T-helper 2 cell (primary cell): ENCODE results near the gene ANKRD2.
A peak's percentile ranks its signal among the peaks of the same experiment; 100 is the strongest.

ENCODE experiments used
- DNase-seq, 5 experiments: peaks; one replicate each; pipeline versions ENCODE4 v3.0.0 to v3.0.0-alpha.2; 2012 to 2022

ANKRD2 gene

GRCh38 chr10:97597778-97598177, 25.2 kb downstream of the ANKRD2 start:
- DNase-seq: no peak

GRCh38 chr10:97598407-97599271, 26.1 kb downstream of the ANKRD2 start:
- DNase-seq: no peak

- DNase-seq: no peak
These were observed 26.7 kb downstream of the ANKRD2 start for GRCh38 chr10:97599272-97599619.

- no peak for DNase-seq
These were observed 28.0 kb downstream of the ANKRD2 start for GRCh38 chr10:97600616-97601015.

- no peak for DNase-seq
These were observed 29.0 kb downstream of the ANKRD2 start for GRCh38 chr10:97601268-97602215.

GRCh38 chr10:97607095-97607636, 34.6 kb downstream of the ANKRD2 start:
- DNase-seq: no peak

GRCh38 chr10:97608991-97609561, 36.5 kb downstream of the ANKRD2 start:
- DNase-seq: no peak

- no peak for DNase-seq
These were observed 38.9 kb downstream of the ANKRD2 start for GRCh38 chr10:97611473-97611872.

- DNase-seq: peak in 1 of 5 experiments; percentile 8
These were observed 39.8 kb downstream of the ANKRD2 start for GRCh38 chr10:97612386-97612785.

GRCh38 chr10:97618285-97618684, 45.7 kb downstream of the ANKRD2 start:
- no peak for DNase-seq

GRCh38 chr10:97618733-97619132, 46.2 kb downstream of the ANKRD2 start:
- DNase-seq: no peak

- DNase-seq: no peak
These were observed 50.7 kb downstream of the ANKRD2 start for GRCh38 chr10:97623277-97623676.

- DNase-seq: no peak
These were observed 55.2 kb downstream of the ANKRD2 start for GRCh38 chr10:97627731-97628130.

GRCh38 chr10:97628228-97628627, 55.6 kb downstream of the ANKRD2 start:
- no peak for DNase-seq

- DNase-seq: no peak
These were observed 56.7 kb downstream of the ANKRD2 start for GRCh38 chr10:97629289-97629688.

GRCh38 chr10:97631098-97631497, 58.5 kb downstream of the ANKRD2 start:
- no peak for DNase-seq

GRCh38 chr10:97632949-97633884, 60.6 kb downstream of the ANKRD2 start, which contains the start of gene MORN4:
Gene MORN4, minus strand, starts transcription at chr10:97633500. Its CDS starts 13,847 bp downstream, at chr10:97619653.
- DNase-seq: peak; percentile 79 to 93 (median 84)
